NCI-H510A (cell line): ENCODE measurements around the gene COASY.

Experiments used
- DNase-seq: peaks from one replicate; lab custom pipeline; 2025; lab: John Stamatoyannopoulos, UW

COASY gene

GRCh38 chr17:42613699-42614295 is 51.8 kb downstream of the COASY start:
- no peak for DNase-seq
